Measurements from ENCODE around the gene CSRP3.
A peak's percentile ranks its signal among the peaks of the same experiment; 100 is the strongest.

The CSRP3 gene

DNA sequence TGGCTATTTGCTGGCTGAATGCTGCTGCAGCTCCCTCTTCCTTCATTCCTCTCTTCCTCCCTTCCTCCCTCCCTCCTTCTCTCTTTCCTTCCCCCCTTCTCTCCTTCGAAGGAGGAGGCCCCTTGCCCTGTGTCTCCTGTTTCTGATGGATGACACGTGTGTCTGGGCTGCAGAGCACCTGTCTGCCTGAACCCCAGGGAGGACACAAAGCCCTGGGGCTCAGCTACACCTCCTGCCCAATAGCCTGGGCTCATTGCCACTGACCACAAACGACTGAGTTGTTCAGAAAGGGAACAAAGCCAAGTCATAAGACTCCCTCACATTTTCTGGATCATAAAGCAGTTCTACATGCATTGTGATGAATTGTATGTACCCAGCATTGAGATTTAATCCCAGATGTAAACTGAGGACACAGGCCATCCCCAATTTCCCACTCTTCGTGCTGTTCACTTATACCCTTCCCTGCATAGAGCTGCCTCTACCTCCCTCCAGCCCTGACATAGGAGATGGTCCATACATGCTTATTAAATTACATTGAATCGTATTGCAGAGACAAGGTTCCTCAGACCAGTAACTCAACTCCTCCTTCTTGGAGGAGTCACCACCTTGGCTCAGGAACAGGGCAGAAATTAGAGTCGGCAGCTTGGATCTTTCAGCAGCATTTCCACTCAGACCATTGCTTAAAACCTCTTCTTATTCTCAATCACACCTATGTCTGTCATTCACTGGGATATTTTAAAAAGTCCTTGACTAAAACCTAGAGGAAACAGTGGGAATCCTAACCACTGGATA, 1.2 kb downstream of the CSRP3 start:
- peak; percentile 20 for DNase-seq (ENCODE audit: extremely low read depth, low read depth)
- TF ChIP-seq, protein P1, sequence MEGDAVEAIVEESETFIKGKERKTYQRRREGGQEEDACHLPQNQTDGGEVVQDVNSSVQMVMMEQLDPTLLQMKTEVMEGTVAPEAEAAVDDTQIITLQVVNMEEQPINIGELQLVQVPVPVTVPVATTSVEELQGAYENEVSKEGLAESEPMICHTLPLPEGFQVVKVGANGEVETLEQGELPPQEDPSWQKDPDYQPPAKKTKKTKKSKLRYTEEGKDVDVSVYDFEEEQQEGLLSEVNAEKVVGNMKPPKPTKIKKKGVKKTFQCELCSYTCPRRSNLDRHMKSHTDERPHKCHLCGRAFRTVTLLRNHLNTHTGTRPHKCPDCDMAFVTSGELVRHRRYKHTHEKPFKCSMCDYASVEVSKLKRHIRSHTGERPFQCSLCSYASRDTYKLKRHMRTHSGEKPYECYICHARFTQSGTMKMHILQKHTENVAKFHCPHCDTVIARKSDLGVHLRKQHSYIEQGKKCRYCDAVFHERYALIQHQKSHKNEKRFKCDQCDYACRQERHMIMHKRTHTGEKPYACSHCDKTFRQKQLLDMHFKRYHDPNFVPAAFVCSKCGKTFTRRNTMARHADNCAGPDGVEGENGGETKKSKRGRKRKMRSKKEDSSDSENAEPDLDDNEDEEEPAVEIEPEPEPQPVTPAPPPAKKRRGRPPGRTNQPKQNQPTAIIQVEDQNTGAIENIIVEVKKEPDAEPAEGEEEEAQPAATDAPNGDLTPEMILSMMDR (IDR thresholded peaks at IDR 0.05; ENCODE audit: low read depth, low read length, missing control alignments): no peak
- H3K4me3 ChIP-seq (replicated peaks; ENCODE audit: low read depth, low read length): no peak overlapping the region

DNA sequence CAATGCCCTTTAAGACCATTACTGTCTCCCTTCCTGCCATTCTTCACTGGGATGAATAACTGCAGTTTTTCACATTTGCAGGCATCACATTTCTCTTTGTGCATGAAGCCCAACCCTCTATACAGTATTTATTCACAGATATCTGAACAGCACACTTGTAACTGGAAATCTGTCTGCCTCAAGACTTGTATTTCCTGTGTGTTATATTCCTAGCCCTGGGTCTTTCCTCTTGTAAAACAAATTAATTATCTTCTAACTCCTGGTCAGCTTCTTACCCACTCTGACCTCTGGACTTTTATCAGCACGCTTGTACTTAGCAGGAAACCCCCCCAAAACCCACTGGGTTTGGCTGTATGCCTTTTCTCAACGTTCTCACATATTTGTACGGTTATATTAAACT, 2.0 kb downstream of the CSRP3 start:
- DNase-seq (ENCODE audit: extremely low read depth, low read depth): no peak
- TF ChIP-seq, protein P1 (IDR thresholded peaks at IDR 0.05; ENCODE audit: low read depth, low read length, missing control alignments): no peak
- H3K4me3 ChIP-seq (replicated peaks; ENCODE audit: low read depth, low read length): no peak overlapping the region

DNA sequence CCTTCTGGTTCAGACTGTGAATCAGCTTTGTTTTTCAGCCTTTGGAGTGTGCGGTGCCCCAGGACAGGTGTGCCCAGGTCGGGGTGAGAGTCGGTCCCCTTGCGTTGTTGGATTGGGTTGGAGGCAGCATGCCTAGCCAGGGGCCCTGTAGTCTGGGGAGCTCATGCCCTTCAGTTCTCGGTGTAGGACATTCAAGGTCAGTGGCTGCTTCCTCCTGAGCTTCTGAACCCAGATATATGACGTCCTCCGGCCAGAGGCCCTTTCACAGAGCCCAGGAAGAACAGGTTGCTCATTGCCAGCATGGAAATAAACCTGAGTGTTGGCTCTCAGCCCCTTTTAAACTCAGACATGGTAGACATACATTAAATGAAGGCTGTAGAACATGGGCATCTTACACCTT, 2.7 kb downstream of the CSRP3 start:
- no peak for DNase-seq (ENCODE audit: extremely low read depth, low read depth)
- H3K4me3 ChIP-seq (replicated peaks; ENCODE audit: low read depth, low read length): no peak overlapping the region
- TF ChIP-seq, protein P1 (IDR thresholded peaks at IDR 0.05; ENCODE audit: low read depth, low read length, missing control alignments): no peak

DNA sequence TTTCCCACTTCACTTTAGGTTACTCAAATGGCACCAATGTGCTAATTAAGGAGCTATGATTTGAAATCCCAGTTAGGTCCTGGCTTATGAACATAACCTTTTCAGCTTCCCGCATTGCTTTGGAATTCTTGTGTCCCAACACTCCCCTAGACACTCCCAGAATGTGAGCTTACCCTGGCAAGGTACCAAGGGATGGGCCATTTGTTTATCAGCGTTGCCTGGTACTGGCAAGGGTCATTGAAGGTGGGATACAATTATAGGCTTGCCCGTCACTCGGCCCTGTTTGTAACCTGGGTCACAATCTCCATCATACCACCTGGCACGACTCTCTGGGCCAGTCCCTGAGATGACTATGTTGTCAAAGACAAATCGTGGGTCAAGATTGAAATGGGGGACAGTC, 5.4 kb downstream of the CSRP3 start:
- no peak overlapping the region for H3K4me3 ChIP-seq (replicated peaks; ENCODE audit: low read depth, low read length)
- TF ChIP-seq, protein P1 (IDR thresholded peaks at IDR 0.05; ENCODE audit: low read depth, low read length, missing control alignments): no peak
- no peak for DNase-seq (ENCODE audit: extremely low read depth, low read depth)

DNA sequence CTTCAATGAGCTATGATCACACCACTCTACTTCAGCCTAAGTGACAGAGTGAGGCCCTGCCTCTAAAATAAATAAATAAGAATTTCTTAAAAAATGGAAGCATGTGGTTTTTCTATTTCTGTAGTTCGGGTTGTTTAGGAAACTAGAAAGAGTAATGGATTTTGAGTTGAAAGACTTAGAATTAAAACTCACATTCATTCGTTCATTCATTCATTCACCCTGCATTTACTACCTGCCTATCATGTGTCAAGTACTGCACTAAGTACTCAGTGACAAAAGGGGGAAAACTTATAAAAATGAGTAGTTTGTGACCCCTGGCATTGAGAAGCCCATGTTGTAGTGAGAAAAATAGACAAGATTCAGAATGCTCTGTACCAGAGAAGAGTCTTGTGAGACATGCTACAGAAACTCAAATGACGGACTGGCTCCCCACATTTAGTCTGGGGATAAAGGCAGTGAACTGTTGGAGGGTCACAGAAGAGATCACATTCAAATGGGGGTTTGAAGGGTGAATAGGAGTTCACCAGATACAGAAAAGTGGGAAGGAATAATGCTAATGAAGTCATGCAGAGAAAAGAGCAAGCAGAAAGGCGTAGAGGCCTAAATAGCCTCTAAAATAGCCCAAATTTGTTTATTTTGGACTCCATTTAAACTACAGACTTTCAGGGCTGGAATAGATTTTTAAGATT, 7.0 kb downstream of the CSRP3 start:
- no peak overlapping the region for H3K4me3 ChIP-seq (replicated peaks; ENCODE audit: low read depth, low read length)
- no peak for DNase-seq (ENCODE audit: extremely low read depth, low read depth)
- TF ChIP-seq, protein P1 (IDR thresholded peaks at IDR 0.05; ENCODE audit: low read depth, low read length, missing control alignments): no peak

DNA sequence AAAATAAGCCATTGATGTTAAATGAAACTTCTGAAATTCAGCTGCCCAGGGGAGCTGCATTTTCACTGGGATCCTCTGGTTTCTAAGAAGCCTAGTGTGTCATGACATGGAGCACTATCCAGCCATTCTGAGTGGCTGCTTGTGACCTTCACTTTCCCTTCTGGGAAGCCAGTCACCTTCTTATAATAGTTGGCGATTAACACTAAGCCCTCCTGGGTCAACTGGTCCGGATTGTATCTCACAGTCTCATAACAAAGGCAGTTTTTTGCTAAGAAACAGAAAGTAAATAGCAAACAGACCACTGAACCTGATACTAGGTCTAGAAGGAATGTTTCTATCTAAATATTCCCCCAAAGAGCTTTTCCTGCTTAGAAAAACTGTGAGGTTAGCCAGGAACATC, 7.9 kb downstream of the CSRP3 start:
- DNase-seq (ENCODE audit: extremely low read depth, low read depth): no peak
- TF ChIP-seq, protein P1 (IDR thresholded peaks at IDR 0.05; ENCODE audit: low read depth, low read length, missing control alignments): no peak
- H3K4me3 ChIP-seq (replicated peaks; ENCODE audit: low read depth, low read length): no peak overlapping the region

All from HFF-Myc (cell line).